Fibroblast of the aortic adventitia (primary cell): ENCODE results near the gene CLOCK. TPM values are rescaled to one million over a fixed set of nuclear protein-coding genes. Genes with fewer than 3 reads are reported as not detected.
"Not testable (repeated sequence)": the region's sequence is repeated elsewhere in the genome, so short reads cannot be mapped to it uniquely, and the experiment has no call there.

Experiments used
- DNase-seq: peaks from one replicate; pipeline ENCODE4 v3.0.0-alpha.2; 2010; ENCODE audit warnings: low read depth
- H3K4me3 ChIP-seq: 2 replicates; pipeline ENCODE4 v1.5.1; 2011; ENCODE audit warnings: low read depth, mild to moderate bottlenecking, control low read depth, low read length, moderate library complexity
- CTCF ChIP-seq: IDR thresholded peaks from 2 replicates; pipeline ENCODE4 v1.5.1; 2011; ENCODE audit warnings: mild to moderate bottlenecking, low read length, control low read depth, inconsistent platforms; ENCODE audit not compliant: insufficient read depth
- total RNA-seq: library from RNA; depleted of rRNA; stranded (reverse); fragments of >200 nt; gene quantifications from 2 replicates; pipeline ENCODE4 v1.2.3, GENCODE V29; 2012; ENCODE audit warnings: low replicate concordance

CLOCK gene
- 24.8 and 39.0 TPM in 2 replicates for total RNA-seq

DNA sequence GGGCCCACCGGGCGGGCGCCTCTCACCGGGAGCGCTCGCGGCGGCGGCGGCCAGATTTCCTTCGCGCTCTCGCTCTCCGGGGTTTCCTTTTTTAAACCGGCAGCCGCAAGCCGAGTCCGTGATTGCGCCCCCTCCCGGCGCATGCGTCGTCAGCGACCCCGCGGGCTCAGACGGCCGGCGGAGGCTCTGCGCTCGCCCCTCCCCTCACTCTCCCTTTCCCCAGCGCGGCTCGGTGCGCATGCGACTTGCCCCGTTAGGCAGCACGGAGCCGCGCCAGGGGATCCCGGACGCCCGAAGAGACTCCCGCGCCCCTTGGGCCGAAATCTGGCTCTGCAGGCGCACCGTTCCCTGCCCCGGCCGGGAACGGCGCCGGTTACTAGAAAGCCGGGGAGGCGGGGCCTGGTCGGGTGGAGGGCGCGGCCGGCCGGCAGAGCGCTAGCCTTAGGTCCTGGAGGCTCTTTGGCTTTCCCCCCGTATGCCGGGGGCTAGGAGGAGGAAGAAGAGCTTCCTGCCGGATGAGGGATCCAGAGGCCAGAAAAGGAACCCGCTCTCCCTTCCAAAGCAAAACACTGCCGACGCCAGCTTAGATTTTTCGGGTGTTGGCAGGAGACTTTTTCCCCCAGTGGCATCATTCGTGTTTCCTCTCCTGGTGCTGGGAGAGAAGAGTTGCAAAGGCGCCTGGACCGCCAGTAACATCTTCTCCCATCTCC, at the start of gene CLOCK:
Gene CLOCK, minus strand, starts transcription at position 154 of the 710 bp plus-strand sequence. CDS start 64,124 bp downstream, outside the sequence.
- DNase-seq = peak; percentile 86
- peak; percentile 46 for TF ChIP-seq CTCF
- peak within 1 kb of the TSS; percentile 83 for H3K4me3 ChIP-seq

DNA sequence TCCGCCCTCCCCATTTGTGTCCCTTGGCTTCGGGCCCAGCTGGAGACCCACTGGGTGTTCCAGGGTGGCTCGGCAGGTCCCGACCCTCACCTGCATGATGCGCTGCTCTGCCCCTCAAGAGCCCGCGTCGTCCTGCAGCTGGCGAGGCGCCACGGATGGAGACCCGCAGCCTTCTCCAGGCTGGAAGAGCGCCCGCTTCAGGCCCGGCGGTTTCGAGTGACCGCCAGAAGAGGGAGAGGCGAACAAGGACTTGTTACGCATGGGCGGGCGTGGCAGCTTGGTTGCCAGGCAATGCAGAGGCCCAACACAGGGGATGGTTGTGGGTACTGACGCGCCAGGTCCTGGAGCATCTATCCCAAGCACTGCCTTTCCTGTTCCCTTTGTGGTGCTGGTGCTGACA, 45.3 kb upstream of the CLOCK start, which contains the start of gene PDCL2:
Gene PDCL2, minus strand, starts transcription at position 232 of the 400 bp plus-strand sequence. Its CDS starts 136 bp downstream, at position 96.
- TF ChIP-seq CTCF = no peak
- DNase-seq = no peak
- H3K4me3 ChIP-seq = no peak within 1 kb of the TSS

GRCh38 chr4:55588160-55588559, 41.5 kb upstream of the CLOCK start:
- TF ChIP-seq CTCF = no peak
- no peak overlapping the region for H3K4me3 ChIP-seq
- no peak for DNase-seq

- not testable (repeated sequence) for DNase-seq, H3K4me3 ChIP-seq
These were observed 36.1 kb upstream of the CLOCK start for GRCh38 chr4:55582773-55583172.

- DNase-seq = no peak
- TF ChIP-seq CTCF = no peak
These were observed 31.8 kb upstream of the CLOCK start for GRCh38 chr4:55578341-55579010.

DNA sequence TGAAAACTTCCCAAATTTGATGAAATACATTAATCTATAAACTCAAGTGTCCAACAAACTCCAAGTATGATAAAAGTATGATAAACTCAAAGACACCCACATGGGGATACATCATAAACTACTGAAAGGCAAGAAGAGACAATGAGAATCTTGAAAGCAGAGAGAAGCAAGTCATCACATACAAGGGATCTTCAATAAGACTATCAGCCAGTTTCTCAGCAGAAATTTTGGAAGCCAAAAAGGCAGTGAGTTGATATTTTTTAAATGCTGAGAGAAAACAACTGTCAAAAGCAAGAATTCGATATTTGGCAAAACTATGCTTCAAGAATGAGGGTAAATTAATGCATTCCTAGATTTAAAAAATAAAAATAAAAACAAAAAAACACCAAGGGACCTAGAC, 28.8 kb upstream of the CLOCK start:
- no peak for TF ChIP-seq CTCF
- no peak for DNase-seq
- no peak overlapping the region for H3K4me3 ChIP-seq

More at GRCh38 chr4:55578341-55579010, 31.8 kb upstream of the CLOCK start:
- H3K4me3 ChIP-seq = no peak overlapping the region

- no peak for TF ChIP-seq CTCF
- no peak for DNase-seq
- no peak overlapping the region for H3K4me3 ChIP-seq
These were observed 27.5 kb upstream of the CLOCK start for GRCh38 chr4:55574252-55574651.
